ENCODE data around the gene GPR146.
"Not testable (repeated sequence)": the region's sequence is repeated elsewhere in the genome, so short reads cannot be mapped to it uniquely, and the experiment has no call there.

The GPR146 gene

GRCh38 chr7:1002445-1002844 lies 41.9 kb upstream of the GPR146 start:
- not testable (repeated sequence) for H3K27me3 ChIP-seq (ENCODE audit: low read depth, low read length); H3K4me3 ChIP-seq (ENCODE audit: low read depth in 1 of 2, low read length in 2 of 2); H3K4me1 ChIP-seq (ENCODE audit: control insufficient read depth in 1 of 2, insufficient read depth in 2 of 2, low read length in 2 of 2); H3K9me3 ChIP-seq (ENCODE audit: control insufficient read depth in 1 of 2, low read length in 2 of 2); H3K27ac ChIP-seq (ENCODE audit: low read length)
- peaks cover 0 to 23% of the 10 kb centered on the region in 2 donors for H3K36me3 ChIP-seq (ENCODE audit: control insufficient read depth in 1 of 2, insufficient read depth in 2 of 2, low read length in 2 of 2)

GRCh38 chr7:1004018-1004852 lies 40.1 kb upstream of the GPR146 start:
- Histone ChIP-seq H3K9me3 (ENCODE audit: control insufficient read depth in 1 of 2, low read length in 2 of 2) (no peaks in the 10 kb centered on the region), H3K4me3 (ENCODE audit: low read depth in 1 of 2, low read length in 2 of 2) (no peak overlapping the region), H3K27ac (ENCODE audit: low read length) (no peak overlapping the region), H3K36me3 (ENCODE audit: control insufficient read depth in 1 of 2, insufficient read depth in 2 of 2, low read length in 2 of 2) (peaks cover 5 to 31% of the 10 kb centered on the region in 2 donors), H3K4me1 (ENCODE audit: control insufficient read depth in 1 of 2, insufficient read depth in 2 of 2, low read length in 2 of 2) (no peaks in the 10 kb centered on the region), H3K27me3 (ENCODE audit: low read depth, low read length) (no peaks in the 10 kb centered on the region)

GRCh38 chr7:1005303-1005702 lies 39.0 kb upstream of the GPR146 start:
- Histone ChIP-seq H3K4me1 (ENCODE audit: control insufficient read depth in 1 of 2, insufficient read depth in 2 of 2, low read length in 2 of 2) (no peaks in the 10 kb centered on the region), H3K27me3 (ENCODE audit: low read depth, low read length) (no peaks in the 10 kb centered on the region), H3K36me3 (ENCODE audit: control insufficient read depth in 1 of 2, insufficient read depth in 2 of 2, low read length in 2 of 2) (peaks cover 5 to 34% of the 10 kb centered on the region in 2 donors), H3K9me3 (ENCODE audit: control insufficient read depth in 1 of 2, low read length in 2 of 2) (no peaks in the 10 kb centered on the region), H3K27ac (ENCODE audit: low read length) (no peak overlapping the region), H3K4me3 (ENCODE audit: low read depth in 1 of 2, low read length in 2 of 2) (no peak overlapping the region)

GRCh38 chr7:1007901-1008300 lies 36.4 kb upstream of the GPR146 start:
- H3K4me1 ChIP-seq (ENCODE audit: control insufficient read depth in 1 of 2, insufficient read depth in 2 of 2, low read length in 2 of 2): no peaks in the 10 kb centered on the region
- H3K4me3 ChIP-seq (ENCODE audit: low read depth in 1 of 2, low read length in 2 of 2): no peak overlapping the region
- H3K27ac ChIP-seq (ENCODE audit: low read length): no peak overlapping the region
- H3K36me3 ChIP-seq (ENCODE audit: control insufficient read depth in 1 of 2, insufficient read depth in 2 of 2, low read length in 2 of 2): peaks cover 5 to 34% of the 10 kb centered on the region in 2 donors
- no peaks in the 10 kb centered on the region for H3K9me3 ChIP-seq (ENCODE audit: control insufficient read depth in 1 of 2, low read length in 2 of 2)
- no peaks in the 10 kb centered on the region for H3K27me3 ChIP-seq (ENCODE audit: low read depth, low read length)

DNA sequence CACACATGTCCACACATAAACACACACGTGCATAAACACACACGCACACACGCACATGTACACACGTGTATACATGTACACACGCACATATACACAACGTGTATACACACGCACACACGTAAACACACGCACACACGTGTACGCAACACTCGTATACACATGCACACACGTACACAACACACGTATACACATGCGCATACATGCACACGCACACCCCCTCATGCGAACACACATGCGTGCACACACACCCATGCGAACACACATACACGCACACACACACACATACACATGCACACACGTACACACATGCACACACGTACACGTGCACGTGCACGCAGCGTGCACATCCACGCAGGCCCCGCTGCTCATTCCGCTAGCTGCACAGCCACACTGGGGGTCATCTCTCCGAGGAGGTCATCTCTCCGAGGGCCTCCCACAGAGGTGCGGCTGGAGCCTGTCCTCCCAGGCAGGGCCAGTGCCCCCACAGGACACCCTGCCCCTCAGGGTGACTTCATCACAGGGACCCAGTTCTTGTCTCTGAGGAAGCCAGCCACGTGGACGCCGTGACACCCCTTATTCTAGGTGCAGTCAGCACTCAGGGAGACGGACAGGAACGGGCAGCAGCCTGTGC lies 35.5 kb upstream of the GPR146 start:
- Histone ChIP-seq H3K4me1 (ENCODE audit: control insufficient read depth in 1 of 2, insufficient read depth in 2 of 2, low read length in 2 of 2) (no peaks in the 10 kb centered on the region), H3K4me3 (ENCODE audit: low read depth in 1 of 2, low read length in 2 of 2) (no peak overlapping the region), H3K27me3 (ENCODE audit: low read depth, low read length) (no peaks in the 10 kb centered on the region), H3K9me3 (ENCODE audit: control insufficient read depth in 1 of 2, low read length in 2 of 2) (no peaks in the 10 kb centered on the region), H3K36me3 (ENCODE audit: control insufficient read depth in 1 of 2, insufficient read depth in 2 of 2, low read length in 2 of 2) (peaks cover 5 to 34% of the 10 kb centered on the region in 2 donors), H3K27ac (ENCODE audit: low read length) (no peak overlapping the region)

DNA sequence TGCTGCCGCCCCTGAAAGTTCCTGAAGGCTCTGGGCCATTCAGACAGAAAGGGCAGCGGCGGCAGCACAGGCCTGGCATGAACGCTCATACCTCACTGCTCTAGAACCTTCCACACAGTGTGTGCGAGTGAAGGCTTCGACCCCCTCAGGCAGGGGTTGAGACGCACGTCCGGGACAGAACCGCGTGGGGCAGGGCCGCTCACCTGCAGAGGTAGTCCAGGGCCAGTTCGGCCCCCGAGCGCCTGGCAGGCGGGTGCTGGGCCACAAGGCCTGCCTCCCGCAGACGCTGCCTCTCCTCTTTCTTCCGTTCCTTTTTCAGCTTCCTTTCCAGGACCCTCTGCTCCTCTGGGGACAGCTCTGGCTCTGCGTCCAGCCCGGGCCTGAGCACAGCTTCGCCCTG lies 34.6 kb upstream of the GPR146 start:
- no peak overlapping the region for H3K4me3 ChIP-seq (ENCODE audit: low read depth in 1 of 2, low read length in 2 of 2)
- H3K9me3 ChIP-seq (ENCODE audit: control insufficient read depth in 1 of 2, low read length in 2 of 2): no peaks in the 10 kb centered on the region
- peaks cover 5 to 34% of the 10 kb centered on the region in 2 donors for H3K36me3 ChIP-seq (ENCODE audit: control insufficient read depth in 1 of 2, insufficient read depth in 2 of 2, low read length in 2 of 2)
- H3K4me1 ChIP-seq (ENCODE audit: control insufficient read depth in 1 of 2, insufficient read depth in 2 of 2, low read length in 2 of 2): no peaks in the 10 kb centered on the region
- H3K27ac ChIP-seq (ENCODE audit: low read length): no peak overlapping the region
- no peaks in the 10 kb centered on the region for H3K27me3 ChIP-seq (ENCODE audit: low read depth, low read length)

DNA sequence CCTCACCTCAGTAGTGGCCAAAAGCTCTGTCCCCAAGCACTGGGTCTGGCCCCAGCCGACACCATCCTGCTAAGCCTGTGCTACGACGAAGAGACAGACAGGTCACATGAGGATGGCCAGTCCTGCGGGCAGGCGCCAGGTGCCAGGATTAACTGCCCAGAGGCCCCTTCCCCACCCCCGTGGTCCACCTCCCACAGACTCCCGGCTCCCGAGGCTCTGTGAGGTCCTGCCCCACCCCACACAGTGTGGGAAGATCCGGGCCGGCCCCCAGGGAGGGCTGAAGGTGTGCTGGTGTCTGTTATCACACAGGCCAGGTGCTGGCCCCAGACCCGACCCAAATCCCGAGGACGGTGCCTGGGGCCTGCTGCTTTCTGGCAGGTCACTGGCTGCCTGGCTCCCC lies 34.1 kb upstream of the GPR146 start:
- Histone ChIP-seq H3K36me3 (ENCODE audit: control insufficient read depth in 1 of 2, insufficient read depth in 2 of 2, low read length in 2 of 2) (peaks cover 5 to 34% of the 10 kb centered on the region in 2 donors), H3K27me3 (ENCODE audit: low read depth, low read length) (no peaks in the 10 kb centered on the region), H3K4me1 (ENCODE audit: control insufficient read depth in 1 of 2, insufficient read depth in 2 of 2, low read length in 2 of 2) (no peaks in the 10 kb centered on the region), H3K9me3 (ENCODE audit: control insufficient read depth in 1 of 2, low read length in 2 of 2) (no peaks in the 10 kb centered on the region), H3K27ac (ENCODE audit: low read length) (no peak overlapping the region), H3K4me3 (ENCODE audit: low read depth in 1 of 2, low read length in 2 of 2) (no peak overlapping the region)

- Histone ChIP-seq H3K4me3 (ENCODE audit: low read depth in 1 of 2, low read length in 2 of 2) (no peak overlapping the region), H3K27me3 (ENCODE audit: low read depth, low read length) (no peaks in the 10 kb centered on the region), H3K9me3 (ENCODE audit: control insufficient read depth in 1 of 2, low read length in 2 of 2) (no peaks in the 10 kb centered on the region), H3K4me1 (ENCODE audit: control insufficient read depth in 1 of 2, insufficient read depth in 2 of 2, low read length in 2 of 2) (no peaks in the 10 kb centered on the region), H3K36me3 (ENCODE audit: control insufficient read depth in 1 of 2, insufficient read depth in 2 of 2, low read length in 2 of 2) (peaks cover 5 to 30% of the 10 kb centered on the region in 2 donors), H3K27ac (ENCODE audit: low read length) (no peak overlapping the region)
Measured at GRCh38 chr7:1011297-1012003, 32.9 kb upstream of the GPR146 start.

DNA sequence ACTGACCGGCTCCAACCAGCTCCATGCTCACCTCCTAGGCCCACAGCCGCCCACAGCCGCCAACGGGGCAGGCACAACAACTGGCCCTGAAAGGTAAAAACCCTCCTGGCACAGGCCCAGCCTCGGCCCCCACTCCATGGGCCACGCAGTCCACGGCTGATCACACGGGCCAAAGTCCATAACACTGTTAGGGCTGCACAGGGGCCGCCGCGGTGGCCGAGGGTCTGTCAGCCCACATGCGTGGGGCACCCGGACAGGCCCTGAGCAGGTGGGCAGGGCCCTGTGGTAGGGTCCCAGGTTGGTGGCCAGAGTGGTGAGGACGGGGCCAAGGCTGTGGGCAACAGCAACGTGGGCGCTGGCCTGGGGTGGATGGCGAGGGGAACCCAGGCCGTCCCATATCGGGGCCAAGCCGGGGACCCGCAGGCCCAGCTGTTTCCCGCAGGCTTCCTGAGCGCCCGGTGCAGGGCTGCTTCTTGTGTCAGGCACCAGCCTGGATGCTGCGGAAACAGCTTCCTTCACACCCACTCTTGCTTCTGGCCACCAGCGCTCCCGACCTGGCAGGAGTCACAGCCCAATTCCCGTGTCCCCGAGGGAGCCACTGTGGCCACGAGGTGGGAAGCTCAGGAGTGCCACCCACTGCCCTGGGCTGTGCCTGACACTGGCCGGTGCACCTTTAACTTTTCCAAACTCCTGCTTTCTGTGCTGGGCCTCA lies 32.2 kb upstream of the GPR146 start:
- no peaks in the 10 kb centered on the region for H3K4me1 ChIP-seq (ENCODE audit: control insufficient read depth in 1 of 2, insufficient read depth in 2 of 2, low read length in 2 of 2)
- no peaks in the 10 kb centered on the region for H3K27me3 ChIP-seq (ENCODE audit: low read depth, low read length)
- no peaks in the 10 kb centered on the region for H3K9me3 ChIP-seq (ENCODE audit: control insufficient read depth in 1 of 2, low read length in 2 of 2)
- H3K4me3 ChIP-seq (ENCODE audit: low read depth in 1 of 2, low read length in 2 of 2): no peak overlapping the region
- H3K36me3 ChIP-seq (ENCODE audit: control insufficient read depth in 1 of 2, insufficient read depth in 2 of 2, low read length in 2 of 2): peaks cover 5 to 26% of the 10 kb centered on the region in 2 donors
- no peak overlapping the region for H3K27ac ChIP-seq (ENCODE audit: low read length)

- peaks cover 5 to 27% of the 10 kb centered on the region in 2 donors for H3K36me3 ChIP-seq (ENCODE audit: control insufficient read depth in 1 of 2, insufficient read depth in 2 of 2, low read length in 2 of 2)
- H3K27me3 ChIP-seq (ENCODE audit: low read depth, low read length): no peaks in the 10 kb centered on the region
- no peaks in the 10 kb centered on the region for H3K9me3 ChIP-seq (ENCODE audit: control insufficient read depth in 1 of 2, low read length in 2 of 2)
- no peaks in the 10 kb centered on the region for H3K4me1 ChIP-seq (ENCODE audit: control insufficient read depth in 1 of 2, insufficient read depth in 2 of 2, low read length in 2 of 2)
- H3K4me3 ChIP-seq (ENCODE audit: low read depth in 1 of 2, low read length in 2 of 2): no peak overlapping the region
- no peak overlapping the region for H3K27ac ChIP-seq (ENCODE audit: low read length)
Measured at GRCh38 chr7:1012716-1013095, 31.6 kb upstream of the GPR146 start.

- no peaks in the 10 kb centered on the region for H3K27me3 ChIP-seq (ENCODE audit: low read depth, low read length)
- H3K4me1 ChIP-seq (ENCODE audit: control insufficient read depth in 1 of 2, insufficient read depth in 2 of 2, low read length in 2 of 2): no peaks in the 10 kb centered on the region
- no peak overlapping the region for H3K4me3 ChIP-seq (ENCODE audit: low read depth in 1 of 2, low read length in 2 of 2)
- H3K9me3 ChIP-seq (ENCODE audit: control insufficient read depth in 1 of 2, low read length in 2 of 2): no peaks in the 10 kb centered on the region
- peaks cover 4 to 31% of the 10 kb centered on the region in 2 donors for H3K36me3 ChIP-seq (ENCODE audit: control insufficient read depth in 1 of 2, insufficient read depth in 2 of 2, low read length in 2 of 2)
- no peak overlapping the region for H3K27ac ChIP-seq (ENCODE audit: low read length)
Measured at GRCh38 chr7:1013581-1013980, 30.8 kb upstream of the GPR146 start.

Measured in muscle layer of duodenum (tissue), 2 donors.